ENCODE measurements around the gene MCC. TPM values are rescaled to one million over a fixed set of nuclear protein-coding genes. Genes with fewer than 3 reads are reported as not detected.
A peak's percentile ranks its signal among the peaks of the same experiment; 100 is the strongest.

MCC gene
- total RNA-seq, 1 experiment from 2014 or later = 23.5 TPM

GRCh38 chr5:113217619-113218184 lies 270.6 kb downstream of the MCC start:
- ChIA-PET CTCF (interaction anchor here (0.7 to 1.2 kb wide), 3 partner anchors 12 to 394 kb away, joined by 3 to 4 read pairs (median 3); no protein-coding TSS in a partner anchor), POLR2A (no interaction called here)
- no peak overlapping the region for H3K4me3 Mint-ChIP-seq
- TF ChIP-seq NFYB (CRISPR knock-in tag; conservative IDR thresholded peaks at IDR 0.05; ENCODE audit: low read depth) (no peak), MYBL2 (CRISPR knock-in tag; IDR thresholded peaks at IDR 0.05) (no peak), SOX15 (CRISPR knock-in tag; IDR thresholded peaks at IDR 0.05) (no peak), NFATC4 (CRISPR knock-in tag; IDR thresholded peaks at IDR 0.05) (no peak), SP1 (CRISPR knock-in tag; conservative IDR thresholded peaks at IDR 0.05) (no peak), JUN (CRISPR knock-in tag; IDR thresholded peaks at IDR 0.05) (no peak), ERG (CRISPR knock-in tag; IDR thresholded peaks at IDR 0.05) (no peak)
- TF ChIP-seq, protein P1, sequence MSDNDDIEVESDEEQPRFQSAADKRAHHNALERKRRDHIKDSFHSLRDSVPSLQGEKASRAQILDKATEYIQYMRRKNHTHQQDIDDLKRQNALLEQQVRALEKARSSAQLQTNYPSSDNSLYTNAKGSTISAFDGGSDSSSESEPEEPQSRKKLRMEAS (CRISPR knock-in tag; IDR thresholded peaks at IDR 0.05) = no peak
- TF ChIP-seq, protein P2, sequence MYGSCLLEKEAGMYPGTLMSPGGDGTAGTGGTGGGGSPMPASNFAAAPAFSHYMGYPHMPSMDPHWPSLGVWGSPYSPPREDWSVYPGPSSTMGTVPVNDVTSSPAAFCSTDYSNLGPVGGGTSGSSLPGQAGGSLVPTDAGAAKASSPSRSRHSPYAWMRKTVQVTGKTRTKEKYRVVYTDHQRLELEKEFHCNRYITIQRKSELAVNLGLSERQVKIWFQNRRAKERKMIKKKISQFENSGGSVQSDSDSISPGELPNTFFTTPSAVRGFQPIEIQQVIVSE (CRISPR knock-in tag; IDR thresholded peaks at IDR 0.05; ENCODE audit: borderline replicate concordance) = no peak
- H3K9me3 Mint-ChIP-seq = peaks cover 21% of the 10 kb centered on the region
- no peaks in the 10 kb centered on the region for H3K27me3 Mint-ChIP-seq (ENCODE audit: low read depth)
- peak overlapping the region; percentile 27 for H3K27ac Mint-ChIP-seq
- ATAC-seq = no peak; the same call in 1 of the 2 replicates
- H3K4me1 Mint-ChIP-seq = peaks cover 68% of the 10 kb centered on the region
- H3K36me3 Mint-ChIP-seq = peaks cover 17% of the 10 kb centered on the region
- no peak for DNase-seq (ENCODE audit: low spot score)

DNA sequence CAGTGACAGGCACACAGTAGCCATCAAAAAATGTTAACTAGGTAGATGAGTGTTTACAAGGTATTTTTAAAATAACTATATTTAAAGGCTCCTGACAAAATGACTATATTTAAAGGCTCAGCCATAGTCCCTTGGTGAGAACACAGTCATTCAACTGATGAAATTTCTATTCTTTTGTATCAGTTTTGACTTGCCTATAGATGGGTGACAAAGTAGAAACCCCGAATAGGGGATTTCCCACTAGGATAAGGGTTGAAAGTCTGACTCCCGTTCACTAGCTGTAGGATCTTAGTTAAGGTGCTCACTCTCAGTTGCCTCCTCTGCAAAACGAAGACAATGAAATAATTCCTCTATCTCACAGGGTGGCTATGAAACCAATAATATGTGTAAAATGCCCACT lies 271.7 kb downstream of the MCC start:
- Mint-ChIP-seq H3K9me3 (peaks cover 12% of the 10 kb centered on the region), H3K27me3 (ENCODE audit: low read depth) (no peaks in the 10 kb centered on the region), H3K36me3 (peaks cover 13% of the 10 kb centered on the region), H3K4me1 (peaks cover 56% of the 10 kb centered on the region), H3K27ac (no peak overlapping the region), H3K4me3 (no peak overlapping the region)
- ChIA-PET CTCF (no interaction called here), POLR2A (no interaction called here)
- DNase-seq (ENCODE audit: low spot score) (no peak), ATAC-seq (no peak)
- no peak for TF ChIP-seq ZNF416 (CRISPR knock-in tag; IDR thresholded peaks at IDR 0.05)

DNA sequence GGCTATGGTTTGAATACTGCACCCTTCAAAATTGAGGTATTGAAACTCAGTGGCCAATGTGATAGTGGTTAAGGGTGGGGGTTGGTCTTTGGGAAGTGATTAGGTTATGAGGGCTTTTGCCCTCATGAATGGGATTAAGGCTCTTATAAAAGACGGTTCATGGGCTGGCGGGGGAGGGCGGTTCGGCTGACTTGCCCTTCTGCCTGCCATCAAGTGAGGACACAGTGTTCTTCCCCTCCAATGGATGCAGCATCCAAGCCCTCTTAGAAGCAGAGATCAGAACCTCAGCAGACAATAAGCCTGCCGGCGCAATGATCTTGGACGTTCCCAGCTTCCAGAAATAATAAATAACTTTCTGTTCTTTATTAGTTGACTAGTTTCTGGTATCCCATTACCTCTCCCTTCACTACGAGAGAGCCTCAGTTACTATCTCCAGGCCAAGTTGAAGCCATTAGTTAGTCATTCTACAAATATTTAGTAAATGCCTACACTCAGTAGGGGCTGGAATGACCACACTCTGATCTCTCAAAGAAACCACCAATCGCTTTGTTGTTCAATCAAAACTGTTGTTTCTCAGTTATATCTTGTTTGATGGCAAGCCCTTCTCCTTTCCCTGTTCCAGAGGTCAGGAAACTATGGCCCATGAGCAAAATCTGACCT lies 272.7 kb downstream of the MCC start:
- no peak overlapping the region for H3K4me3 Mint-ChIP-seq
- ChIA-PET CTCF (no interaction called here), POLR2A (no interaction called here)
- ATAC-seq (no peak), DNase-seq (ENCODE audit: low spot score) (no peak)
- no peak overlapping the region for H3K27ac Mint-ChIP-seq
- peaks cover 46% of the 10 kb centered on the region for H3K4me1 Mint-ChIP-seq
- H3K27me3 Mint-ChIP-seq (ENCODE audit: low read depth) = no peaks in the 10 kb centered on the region
- peaks cover 4% of the 10 kb centered on the region; the same call in 1 of the 2 replicates for H3K36me3 Mint-ChIP-seq
- TF ChIP-seq RELA (CRISPR knock-in tag; IDR thresholded peaks at IDR 0.05; ENCODE audit: borderline replicate concordance) (no peak), TP53 (CRISPR knock-in tag; IDR thresholded peaks at IDR 0.05) (no peak), GABPB1 (CRISPR knock-in tag; IDR thresholded peaks at IDR 0.05) (no peak), TCF7 (CRISPR knock-in tag; IDR thresholded peaks at IDR 0.05; ENCODE audit: low read depth) (no peak), ATF1 (CRISPR knock-in tag; IDR thresholded peaks at IDR 0.05) (no peak), ZNF121 (CRISPR knock-in tag; IDR thresholded peaks at IDR 0.05) (no peak), JAZF1 (CRISPR knock-in tag; IDR thresholded peaks at IDR 0.05) (no peak), IRF2 (CRISPR knock-in tag; IDR thresholded peaks at IDR 0.05; ENCODE audit: borderline replicate concordance, low read depth) (no peak), TEAD4 (CRISPR knock-in tag; IDR thresholded peaks at IDR 0.05) (no peak), ZNF219 (CRISPR knock-in tag; IDR thresholded peaks at IDR 0.05; ENCODE audit: borderline replicate concordance) (no peak)
- TF ChIP-seq, protein P3, sequence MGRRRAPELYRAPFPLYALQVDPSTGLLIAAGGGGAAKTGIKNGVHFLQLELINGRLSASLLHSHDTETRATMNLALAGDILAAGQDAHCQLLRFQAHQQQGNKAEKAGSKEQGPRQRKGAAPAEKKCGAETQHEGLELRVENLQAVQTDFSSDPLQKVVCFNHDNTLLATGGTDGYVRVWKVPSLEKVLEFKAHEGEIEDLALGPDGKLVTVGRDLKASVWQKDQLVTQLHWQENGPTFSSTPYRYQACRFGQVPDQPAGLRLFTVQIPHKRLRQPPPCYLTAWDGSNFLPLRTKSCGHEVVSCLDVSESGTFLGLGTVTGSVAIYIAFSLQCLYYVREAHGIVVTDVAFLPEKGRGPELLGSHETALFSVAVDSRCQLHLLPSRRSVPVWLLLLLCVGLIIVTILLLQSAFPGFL (CRISPR knock-in tag; IDR thresholded peaks at IDR 0.05; ENCODE audit: borderline replicate concordance) = no peak
- TF ChIP-seq, protein P4, sequence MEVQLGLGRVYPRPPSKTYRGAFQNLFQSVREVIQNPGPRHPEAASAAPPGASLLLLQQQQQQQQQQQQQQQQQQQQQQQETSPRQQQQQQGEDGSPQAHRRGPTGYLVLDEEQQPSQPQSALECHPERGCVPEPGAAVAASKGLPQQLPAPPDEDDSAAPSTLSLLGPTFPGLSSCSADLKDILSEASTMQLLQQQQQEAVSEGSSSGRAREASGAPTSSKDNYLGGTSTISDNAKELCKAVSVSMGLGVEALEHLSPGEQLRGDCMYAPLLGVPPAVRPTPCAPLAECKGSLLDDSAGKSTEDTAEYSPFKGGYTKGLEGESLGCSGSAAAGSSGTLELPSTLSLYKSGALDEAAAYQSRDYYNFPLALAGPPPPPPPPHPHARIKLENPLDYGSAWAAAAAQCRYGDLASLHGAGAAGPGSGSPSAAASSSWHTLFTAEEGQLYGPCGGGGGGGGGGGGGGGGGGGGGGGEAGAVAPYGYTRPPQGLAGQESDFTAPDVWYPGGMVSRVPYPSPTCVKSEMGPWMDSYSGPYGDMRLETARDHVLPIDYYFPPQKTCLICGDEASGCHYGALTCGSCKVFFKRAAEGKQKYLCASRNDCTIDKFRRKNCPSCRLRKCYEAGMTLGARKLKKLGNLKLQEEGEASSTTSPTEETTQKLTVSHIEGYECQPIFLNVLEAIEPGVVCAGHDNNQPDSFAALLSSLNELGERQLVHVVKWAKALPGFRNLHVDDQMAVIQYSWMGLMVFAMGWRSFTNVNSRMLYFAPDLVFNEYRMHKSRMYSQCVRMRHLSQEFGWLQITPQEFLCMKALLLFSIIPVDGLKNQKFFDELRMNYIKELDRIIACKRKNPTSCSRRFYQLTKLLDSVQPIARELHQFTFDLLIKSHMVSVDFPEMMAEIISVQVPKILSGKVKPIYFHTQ (CRISPR knock-in tag; IDR thresholded peaks at IDR 0.05) = no peak
- TF ChIP-seq, protein P1 (CRISPR knock-in tag; IDR thresholded peaks at IDR 0.05) = no peak
- peaks cover 2% of the 10 kb centered on the region; the same call in 1 of the 2 replicates for H3K9me3 Mint-ChIP-seq
